ENCODE data around the gene CMSS1. TPM values are rescaled to one million over a fixed set of nuclear protein-coding genes. Genes with fewer than 3 reads are reported as not detected.

The CMSS1 gene
- total RNA-seq, 1 donor from 2014 or later = 35.7 TPM

GRCh38 chr3:99960123-99960878, 142.6 kb downstream of the CMSS1 start:
- Mint-ChIP-seq H3K4me1 (ENCODE audit: low read depth) (peaks cover 38% of the 10 kb centered on the region), H3K27me3 (no peaks in the 10 kb centered on the region), H3K27ac (peak overlapping the region; percentile 45), H3K4me3 (ENCODE audit: low read depth) (no peak overlapping the region), H3K36me3 (ENCODE audit: insufficient read depth) (peaks cover 1% of the 10 kb centered on the region), H3K9me3 (ENCODE audit: low read depth) (no peaks in the 10 kb centered on the region)
- no peak for DNase-seq (ENCODE audit: low spot score, unreplicated experiment)
- TF ChIP-seq CTCF (IDR thresholded peaks at IDR 0.05; ENCODE audit: unreplicated experiment) = no peak

- H3K27me3 Mint-ChIP-seq = no peaks in the 10 kb centered on the region
- no peak overlapping the region for H3K27ac Mint-ChIP-seq
- no peak for DNase-seq (ENCODE audit: low spot score, unreplicated experiment)
- H3K4me3 Mint-ChIP-seq (ENCODE audit: low read depth) = no peak overlapping the region
- peaks cover 37% of the 10 kb centered on the region for H3K4me1 Mint-ChIP-seq (ENCODE audit: low read depth)
- peaks cover 1% of the 10 kb centered on the region for H3K36me3 Mint-ChIP-seq (ENCODE audit: insufficient read depth)
- no peaks in the 10 kb centered on the region for H3K9me3 Mint-ChIP-seq (ENCODE audit: low read depth)
- no peak for TF ChIP-seq CTCF (IDR thresholded peaks at IDR 0.05; ENCODE audit: unreplicated experiment)
Measured at GRCh38 chr3:99960941-99961340, 143.3 kb downstream of the CMSS1 start.

GRCh38 chr3:99961756-99962515, 144.3 kb downstream of the CMSS1 start:
- Mint-ChIP-seq H3K27ac (no peak overlapping the region), H3K27me3 (no peaks in the 10 kb centered on the region), H3K36me3 (ENCODE audit: insufficient read depth) (peaks cover 1% of the 10 kb centered on the region), H3K4me1 (ENCODE audit: low read depth) (peaks cover 32% of the 10 kb centered on the region), H3K4me3 (ENCODE audit: low read depth) (no peak overlapping the region), H3K9me3 (ENCODE audit: low read depth) (no peaks in the 10 kb centered on the region)
- TF ChIP-seq CTCF (IDR thresholded peaks at IDR 0.05; ENCODE audit: unreplicated experiment) = no peak
- no peak for DNase-seq (ENCODE audit: low spot score, unreplicated experiment)

GRCh38 chr3:99962703-99963102, 145.0 kb downstream of the CMSS1 start:
- Mint-ChIP-seq H3K27me3 (no peaks in the 10 kb centered on the region), H3K27ac (no peak overlapping the region), H3K4me3 (ENCODE audit: low read depth) (no peak overlapping the region), H3K36me3 (ENCODE audit: insufficient read depth) (peaks cover 1% of the 10 kb centered on the region), H3K9me3 (ENCODE audit: low read depth) (no peaks in the 10 kb centered on the region), H3K4me1 (ENCODE audit: low read depth) (peaks cover 27% of the 10 kb centered on the region)
- no peak for TF ChIP-seq CTCF (IDR thresholded peaks at IDR 0.05; ENCODE audit: unreplicated experiment)
- no peak for DNase-seq (ENCODE audit: low spot score, unreplicated experiment)

GRCh38 chr3:99965077-99965476, 147.4 kb downstream of the CMSS1 start:
- no peak for DNase-seq (ENCODE audit: low spot score, unreplicated experiment)
- H3K36me3 Mint-ChIP-seq (ENCODE audit: insufficient read depth) = peaks cover 1% of the 10 kb centered on the region
- no peak for TF ChIP-seq CTCF (IDR thresholded peaks at IDR 0.05; ENCODE audit: unreplicated experiment)
- no peak overlapping the region for H3K4me3 Mint-ChIP-seq (ENCODE audit: low read depth)
- peaks cover 27% of the 10 kb centered on the region for H3K4me1 Mint-ChIP-seq (ENCODE audit: low read depth)
- no peaks in the 10 kb centered on the region for H3K9me3 Mint-ChIP-seq (ENCODE audit: low read depth)
- H3K27ac Mint-ChIP-seq = peak overlapping the region; percentile 8
- H3K27me3 Mint-ChIP-seq = no peaks in the 10 kb centered on the region

All from progenitor cell of endocrine pancreas (in vitro differentiated cells).